Mesenchymal stem cell (in vitro differentiated cells and primary cell): ENCODE results near the gene KRTAP3-1.
A peak's percentile ranks its signal among the peaks of the same experiment; 100 is the strongest.
"Not testable (repeated sequence)": the region's sequence is repeated elsewhere in the genome, so short reads cannot be mapped to it uniquely, and the experiment has no call there.

Experiments
- DNase-seq: peaks from one replicate; pipeline ENCODE4 v3.0.0-alpha.2; 2013
- H2AFZ ChIP-seq: one replicate; pipeline ENCODE4 v1.6.1; 2013; ENCODE audit warnings: low read depth, mild to moderate bottlenecking, control low read depth, inconsistent platforms, low read length, moderate library complexity
- H2AK5ac ChIP-seq: 2 replicates; pipeline ENCODE4 v1.6.1; 2013; ENCODE audit warnings: low read length, moderate library complexity, mild to moderate bottlenecking, inconsistent platforms; ENCODE audit not compliant: severe bottlenecking
- H2BK120ac ChIP-seq: one replicate; pipeline ENCODE4 v1.6.1; 2013; ENCODE audit warnings: low read depth, mild to moderate bottlenecking, inconsistent platforms, low read length, moderate library complexity
- H2BK12ac ChIP-seq, 2 experiments: one replicate each; pipeline ENCODE4 v1.6.1; 2013; ENCODE audit warnings: inconsistent platforms in 2 of 2, low read length in 2 of 2, mild to moderate bottlenecking in 2 of 2, moderate library complexity in 2 of 2, control low read depth in 1 of 2
- H2BK15ac ChIP-seq: one replicate; pipeline ENCODE4 v1.6.1; 2013; ENCODE audit warnings: mild to moderate bottlenecking, low read depth, inconsistent platforms; ENCODE audit not compliant: poor library complexity, severe bottlenecking
- H2BK5ac ChIP-seq: 2 replicates; pipeline ENCODE4 v1.6.1; 2013; ENCODE audit warnings: low read depth, mild to moderate bottlenecking, low read length, control low read depth, inconsistent platforms; ENCODE audit not compliant: poor library complexity, severe bottlenecking
- H3K14ac ChIP-seq, 2 experiments: one replicate each; pipeline ENCODE4 v1.6.1; 2013; ENCODE audit warnings: inconsistent platforms in 2 of 2, low read length in 2 of 2, control low read depth in 1 of 2, mild to moderate bottlenecking in 1 of 2, moderate library complexity in 1 of 2
- H3K18ac ChIP-seq, 2 experiments: one replicate each; pipeline ENCODE4 v1.6.1; 2013; ENCODE audit warnings: inconsistent platforms in 2 of 2, low read length in 2 of 2, control low read depth in 1 of 2, low read depth in 1 of 2, mild to moderate bottlenecking in 1 of 2
- H3K23ac ChIP-seq, 2 experiments: one replicate each; pipeline ENCODE4 v1.6.1; 2013; ENCODE audit warnings: inconsistent platforms in 2 of 2, low read length in 2 of 2, mild to moderate bottlenecking in 2 of 2, moderate library complexity in 2 of 2, control low read depth in 1 of 2
- H3K27ac ChIP-seq: 2 replicates; pipeline ENCODE4 v1.5.1; 2013; ENCODE audit warnings: mild to moderate bottlenecking, moderate library complexity, low read length, control low read depth, inconsistent platforms; ENCODE audit not compliant: poor library complexity, severe bottlenecking
- H3K27me3 ChIP-seq, 2 experiments: 2 replicates each; pipeline versions ENCODE4 v1.6.1 to v1.7.0; 2013; ENCODE audit warnings: low read length in 2 of 2, mild to moderate bottlenecking in 2 of 2, moderate library complexity in 2 of 2, control low read depth in 1 of 2, inconsistent platforms in 1 of 2; ENCODE audit not compliant: control insufficient read depth in 1 of 2, insufficient read depth in 1 of 2
- H3K36me3 ChIP-seq, 2 experiments: 2 replicates each; pipeline versions ENCODE4 v1.6.1 to v1.7.0; 2013; ENCODE audit warnings: low read length in 2 of 2, control low read depth in 1 of 2, inconsistent platforms in 1 of 2, low read depth in 1 of 2, mild to moderate bottlenecking in 1 of 2; ENCODE audit not compliant: insufficient read depth in 2 of 2, control insufficient read depth in 1 of 2
- H3K4ac ChIP-seq, 2 experiments: one replicate each; pipeline ENCODE4 v1.6.1; 2013; ENCODE audit warnings: inconsistent platforms in 2 of 2, low read length in 2 of 2, mild to moderate bottlenecking in 2 of 2, moderate library complexity in 2 of 2, control low read depth in 1 of 2, low read depth in 1 of 2
- H3K4me1 ChIP-seq: 2 replicates; pipeline ENCODE4 v1.6.1; 2013; ENCODE audit warnings: low read depth, low read length, control low read depth; ENCODE audit not compliant: control insufficient read depth, insufficient read depth
- H3K4me2 ChIP-seq: 2 replicates; pipeline ENCODE4 v1.6.1; 2013; ENCODE audit warnings: low read length, mild to moderate bottlenecking, inconsistent platforms; ENCODE audit not compliant: poor library complexity, severe bottlenecking
- H3K4me3 ChIP-seq, 2 experiments: 2 replicates each; pipeline versions ENCODE4 v1.5.1 to v1.7.0; 2013; ENCODE audit warnings: low read length in 2 of 2, mild to moderate bottlenecking in 2 of 2, control low read depth in 1 of 2, low read depth in 1 of 2; ENCODE audit not compliant: insufficient read depth in 1 of 2
- H3K79me1 ChIP-seq: replicated peaks from 2 replicates; pipeline ENCODE4 v1.6.1; 2013; ENCODE audit warnings: mild to moderate bottlenecking, control low read depth, low read length, inconsistent platforms; ENCODE audit not compliant: poor library complexity, severe bottlenecking
- H3K9ac ChIP-seq: 2 replicates; pipeline ENCODE4 v1.7.0; 2013; ENCODE audit warnings: mild to moderate bottlenecking, low read length, moderate library complexity
- H3K9me3 ChIP-seq: 2 replicates; pipeline ENCODE4 v1.7.0; 2013; ENCODE audit warnings: mild to moderate bottlenecking, low read length; ENCODE audit not compliant: control insufficient read depth
- H4K8ac ChIP-seq: one replicate; pipeline ENCODE4 v1.6.1; 2013; ENCODE audit warnings: inconsistent platforms, mild to moderate bottlenecking, low read length, moderate library complexity
- H4K91ac ChIP-seq: one replicate; pipeline ENCODE4 v1.6.1; 2013; ENCODE audit warnings: mild to moderate bottlenecking, low read length, inconsistent platforms
- WGBS: methylation state at CpG from one replicate; pipeline ENCODE4 v1.1.7; 2013; ENCODE audit warnings: mixed read lengths; 5-methylcytosine and 5-hydroxymethylcytosine counted together

The KRTAP3-1 gene

GRCh38 chr17:41003926-41004325, 5.0 kb downstream of the KRTAP3-1 start:
- H3K9ac ChIP-seq: no peak overlapping the region
- DNase-seq: no peak
- 86% methylated on average over 3 of the region's 4 CpGs for WGBS

GRCh38 chr17:41002814-41003213, 6.1 kb downstream of the KRTAP3-1 start:
- H3K4ac ChIP-seq: no peak overlapping the region
- no peak overlapping the region for H2BK5ac ChIP-seq
- H3K4me3 ChIP-seq: no peak overlapping the region
- no peak overlapping the region for H2BK120ac ChIP-seq
- no peaks in the 10 kb centered on the region for H3K27me3 ChIP-seq
- H3K18ac ChIP-seq: no peak overlapping the region
- no peaks in the 10 kb centered on the region for H3K79me1 ChIP-seq
- H2AK5ac ChIP-seq: no peak overlapping the region
- H3K9ac ChIP-seq: no peak overlapping the region
- 45% methylated on average over 4 of the region's 5 CpGs for WGBS
- H2BK15ac ChIP-seq: no peak overlapping the region
- DNase-seq: no peak
- H3K27ac ChIP-seq: no peak overlapping the region
- no peak overlapping the region for H2BK12ac ChIP-seq
- H4K91ac ChIP-seq: no peak overlapping the region
- no peak overlapping the region for H3K23ac ChIP-seq
- H2AFZ ChIP-seq: no peak overlapping the region
- H3K14ac ChIP-seq: no peak overlapping the region
- no peak overlapping the region for H3K4me2 ChIP-seq
- H4K8ac ChIP-seq: no peak overlapping the region
- H3K36me3 ChIP-seq: no peaks in the 10 kb centered on the region
- no peaks in the 10 kb centered on the region for H3K4me1 ChIP-seq
- no peaks in the 10 kb centered on the region for H3K9me3 ChIP-seq

More at GRCh38 chr17:41003926-41004325, 5.0 kb downstream of the KRTAP3-1 start:
- Histone ChIP-seq H3K4ac (no peak overlapping the region), H3K4me1 (no peaks in the 10 kb centered on the region), H2BK15ac (no peak overlapping the region), H4K91ac (no peak overlapping the region), H3K4me3 (no peak overlapping the region), H3K18ac (no peak overlapping the region), H3K27me3 (no peaks in the 10 kb centered on the region), H4K8ac (no peak overlapping the region), H2AFZ (no peak overlapping the region), H3K23ac (no peak overlapping the region), H3K9me3 (no peaks in the 10 kb centered on the region), H3K27ac (no peak overlapping the region), H3K79me1 (no peaks in the 10 kb centered on the region), H2BK12ac (no peak overlapping the region), H3K14ac (no peak overlapping the region), H3K4me2 (no peak overlapping the region), H2AK5ac (no peak overlapping the region), H2BK5ac (no peak overlapping the region), H2BK120ac (no peak overlapping the region), H3K36me3 (no peaks in the 10 kb centered on the region)

DNA sequence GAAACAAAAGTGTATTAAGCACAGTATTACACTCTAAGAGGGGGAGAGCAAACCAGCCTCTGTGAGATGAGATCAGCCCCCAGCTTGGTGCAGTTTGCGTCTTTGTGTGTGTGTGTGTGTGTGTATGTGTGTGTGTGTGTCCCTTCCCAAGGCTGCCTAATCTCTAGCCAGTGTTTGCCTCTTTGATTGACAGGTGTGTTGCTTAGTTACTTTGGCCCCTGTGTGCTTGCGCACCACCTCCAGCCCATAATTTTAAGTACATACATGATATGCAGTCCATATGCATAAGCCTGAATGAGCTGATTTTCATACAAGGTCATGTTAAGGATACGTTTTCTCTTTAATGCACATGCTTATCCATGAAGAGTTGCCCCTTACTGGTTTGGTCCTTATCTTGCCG, 7.1 kb downstream of the KRTAP3-1 start:
- Histone ChIP-seq H4K8ac (no peak overlapping the region), H3K9me3 (no peaks in the 10 kb centered on the region), H3K14ac (no peak overlapping the region), H3K4ac (no peak overlapping the region), H2BK120ac (no peak overlapping the region), H2AK5ac (no peak overlapping the region), H3K4me3 (no peak overlapping the region), H2BK12ac (no peak overlapping the region), H2BK15ac (no peak overlapping the region), H3K27ac (no peak overlapping the region), H3K79me1 (no peaks in the 10 kb centered on the region), H3K9ac (no peak overlapping the region), H3K18ac (no peak overlapping the region), H3K23ac (no peak overlapping the region), H3K4me2 (no peak overlapping the region), H3K36me3 (no peaks in the 10 kb centered on the region), H3K27me3 (no peaks in the 10 kb centered on the region), H2BK5ac (no peak overlapping the region), H4K91ac (no peak overlapping the region), H2AFZ (no peak overlapping the region), H3K4me1 (no peaks in the 10 kb centered on the region)
- 94% methylated on average over 4 of the region's 4 CpGs for WGBS
- no peak for DNase-seq

DNA sequence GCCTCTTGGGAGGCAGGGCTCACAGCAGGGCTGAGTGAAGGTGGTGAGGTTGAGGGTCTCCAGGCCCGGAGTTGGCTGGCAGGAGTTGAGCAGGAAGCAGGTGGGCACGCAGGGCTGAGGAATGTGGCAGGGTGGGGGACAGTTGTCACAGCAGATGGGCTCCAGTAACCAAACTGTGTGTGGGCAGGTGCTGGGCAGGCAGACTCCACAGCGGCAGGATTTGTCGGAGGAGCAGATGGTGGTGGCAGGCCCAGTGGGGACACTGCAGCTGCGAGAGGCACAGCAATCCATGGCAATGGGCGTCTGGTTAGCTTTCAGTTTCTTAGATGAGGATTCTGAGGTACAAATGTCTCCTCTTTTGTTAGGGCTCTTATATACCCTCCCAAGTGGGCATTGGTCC, 9.4 kb downstream of the KRTAP3-1 start, which contains the start of gene KRTAP3-2:
KRTAP3-2 (minus strand) TSS at position 344 of the 400 bp plus-strand sequence; CDS start at position 291, 53 bp downstream.
- H4K8ac ChIP-seq, H3K18ac ChIP-seq, H3K79me1 ChIP-seq, H3K4me1 ChIP-seq, H3K4me3 ChIP-seq, H2BK120ac ChIP-seq, H2BK12ac ChIP-seq, H4K91ac ChIP-seq, H3K4ac ChIP-seq, H2AFZ ChIP-seq, H2AK5ac ChIP-seq, H3K27ac ChIP-seq, H3K9me3 ChIP-seq, H3K23ac ChIP-seq, H2BK15ac ChIP-seq, H3K4me2 ChIP-seq, H3K27me3 ChIP-seq, DNase-seq, H3K36me3 ChIP-seq, H2BK5ac ChIP-seq, H3K9ac ChIP-seq: not testable (repeated sequence)
- peak within 1 kb of the TSS in 1 of 2 experiments; percentile 71 for H3K14ac ChIP-seq
- WGBS: 81% methylated on average over 3 of the region's 6 CpGs
